Measurements from ENCODE around the gene YBX1.

Gene YBX1

GRCh38 chr1:42743317-42744147 is 61.3 kb downstream of the YBX1 start:
- TF ChIP-seq CTCF (IDR thresholded peaks at IDR 0.05; ENCODE audit: low read depth, low read length, missing control alignments) = no peak
- H3K4me3 ChIP-seq (ENCODE audit: low read depth, low read length) = no peak overlapping the region
- DNase-seq (ENCODE audit: low read depth) = no peak

DNA sequence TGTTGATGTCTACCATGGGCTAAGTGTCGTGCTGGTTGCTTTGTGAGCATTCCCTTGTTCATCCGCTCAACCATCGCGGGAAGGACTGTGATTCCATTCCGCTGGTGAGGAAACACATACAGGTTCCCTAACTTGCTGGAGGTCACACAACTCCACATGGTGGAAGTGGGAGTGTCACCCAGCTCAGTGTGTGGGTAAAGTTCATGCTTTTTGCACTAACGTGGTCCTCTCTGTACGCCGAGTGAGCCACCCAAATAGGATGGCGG is 61.9 kb downstream of the YBX1 start:
- H3K4me3 ChIP-seq (ENCODE audit: low read depth, low read length) = no peak overlapping the region
- no peak for TF ChIP-seq CTCF (IDR thresholded peaks at IDR 0.05; ENCODE audit: low read depth, low read length, missing control alignments)
- DNase-seq (ENCODE audit: low read depth) = no peak

GRCh38 chr1:42745851-42746250 is 63.6 kb downstream of the YBX1 start:
- no peak for TF ChIP-seq CTCF (IDR thresholded peaks at IDR 0.05; ENCODE audit: low read depth, low read length, missing control alignments)
- H3K4me3 ChIP-seq (ENCODE audit: low read depth, low read length) = no peak overlapping the region
- no peak for DNase-seq (ENCODE audit: low read depth)

- no peak overlapping the region for H3K4me3 ChIP-seq (ENCODE audit: low read depth, low read length)
- no peak for TF ChIP-seq CTCF (IDR thresholded peaks at IDR 0.05; ENCODE audit: low read depth, low read length, missing control alignments)
- DNase-seq (ENCODE audit: low read depth) = no peak
These were observed 64.4 kb downstream of the YBX1 start for GRCh38 chr1:42746436-42747105.

GRCh38 chr1:42747125-42747524 is 64.9 kb downstream of the YBX1 start:
- no peak for DNase-seq (ENCODE audit: low read depth)
- H3K4me3 ChIP-seq (ENCODE audit: low read depth, low read length) = no peak overlapping the region
- TF ChIP-seq CTCF (IDR thresholded peaks at IDR 0.05; ENCODE audit: low read depth, low read length, missing control alignments) = peak; percentile 67

GRCh38 chr1:42748021-42748420 is 65.8 kb downstream of the YBX1 start:
- no peak for DNase-seq (ENCODE audit: low read depth)
- TF ChIP-seq CTCF (IDR thresholded peaks at IDR 0.05; ENCODE audit: low read depth, low read length, missing control alignments) = no peak
- no peak overlapping the region for H3K4me3 ChIP-seq (ENCODE audit: low read depth, low read length)
